Stimulated activated CD8-positive, alpha-beta memory T cell treated with anti-CD3 and anti-CD28 coated beads, Interleukin-12 subunit alpha, Interleukin-12 subunit beta, amount 100 ng/mL, for 24 hours (primary cell): ENCODE data around the gene CREB5.

Source experiments
- DNase-seq: peaks from one replicate; pipeline ENCODE4 v3.0.0-alpha.2; 2020; ENCODE audit errors: extremely low read depth

Gene CREB5

DNA sequence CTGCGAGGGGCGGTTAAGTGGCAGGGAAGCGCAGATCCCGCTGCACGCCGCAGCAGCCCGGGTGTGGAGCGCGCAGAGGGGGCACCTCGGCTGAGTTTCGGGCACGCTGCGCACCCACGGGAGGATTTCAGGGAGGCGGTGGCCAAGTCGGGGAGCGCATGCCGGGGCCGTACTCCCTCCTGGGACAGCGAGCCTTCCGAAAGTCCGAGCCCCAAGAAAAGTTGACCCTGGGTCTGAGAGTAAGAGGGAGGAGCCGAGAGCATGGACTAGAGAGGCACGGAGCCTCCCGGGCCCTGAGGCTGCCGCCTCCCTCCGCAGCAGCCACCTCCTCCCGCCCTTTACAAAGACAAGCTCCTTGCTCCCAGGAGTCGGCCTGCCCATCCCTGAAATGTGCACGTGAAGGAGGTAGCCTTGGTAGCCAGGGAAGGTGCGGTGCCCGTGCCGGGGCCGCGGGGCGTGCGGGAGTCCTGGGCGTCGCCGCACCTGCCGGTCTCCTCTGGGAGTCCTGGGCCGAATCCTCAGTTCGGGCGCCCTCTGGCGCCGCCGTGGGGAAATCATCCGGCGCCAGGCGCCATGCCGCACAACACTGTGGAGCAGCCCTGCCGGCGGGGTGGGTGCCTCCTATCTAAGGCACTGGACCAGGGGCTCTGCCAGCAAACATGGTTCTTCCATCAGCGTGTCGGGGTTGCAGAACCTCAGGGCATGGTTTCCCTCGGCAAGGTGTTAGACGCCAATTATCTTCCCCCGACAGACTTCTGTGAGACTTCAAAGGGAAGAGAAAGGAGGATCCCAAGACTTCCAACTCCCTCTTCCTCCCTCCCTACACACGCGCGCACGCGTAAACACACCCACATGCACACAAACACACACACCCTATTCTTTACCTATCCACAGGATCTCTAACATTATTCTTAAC lies 441.8 kb downstream of the CREB5 start:
- DNase-seq: peak; percentile 20

GRCh38 chr7:28854750-28855074 lies 442.4 kb downstream of the CREB5 start:
- no peak for DNase-seq

- no peak for DNase-seq
Measured at GRCh38 chr7:28855538-28856217, 443.4 kb downstream of the CREB5 start.

- no peak for DNase-seq
Measured at GRCh38 chr7:28856656-28857055, 444.3 kb downstream of the CREB5 start.

- no peak for DNase-seq
Measured at GRCh38 chr7:28858206-28858605, 445.9 kb downstream of the CREB5 start.

DNA sequence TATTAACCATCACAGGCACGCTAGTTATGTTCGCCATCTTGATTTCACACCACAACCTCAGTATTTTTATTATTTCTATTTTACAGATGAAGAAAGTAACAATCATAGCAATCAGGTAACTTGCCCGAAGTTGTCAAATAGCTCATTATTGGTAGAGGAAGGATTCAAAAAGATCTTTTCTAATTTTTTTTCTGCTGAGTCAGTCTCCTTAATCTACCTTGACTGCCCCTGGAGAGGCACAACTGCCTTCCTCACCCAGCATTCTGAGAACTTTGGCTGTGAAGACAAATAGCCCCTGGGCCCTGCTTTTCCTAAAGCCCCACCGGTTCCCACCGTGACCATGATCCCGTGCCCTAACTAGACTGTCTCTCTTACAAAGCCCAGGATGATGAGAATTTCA lies 446.6 kb downstream of the CREB5 start:
- DNase-seq: no peak

- DNase-seq: no peak
Measured at GRCh38 chr7:28861825-28862224, 449.5 kb downstream of the CREB5 start.

DNA sequence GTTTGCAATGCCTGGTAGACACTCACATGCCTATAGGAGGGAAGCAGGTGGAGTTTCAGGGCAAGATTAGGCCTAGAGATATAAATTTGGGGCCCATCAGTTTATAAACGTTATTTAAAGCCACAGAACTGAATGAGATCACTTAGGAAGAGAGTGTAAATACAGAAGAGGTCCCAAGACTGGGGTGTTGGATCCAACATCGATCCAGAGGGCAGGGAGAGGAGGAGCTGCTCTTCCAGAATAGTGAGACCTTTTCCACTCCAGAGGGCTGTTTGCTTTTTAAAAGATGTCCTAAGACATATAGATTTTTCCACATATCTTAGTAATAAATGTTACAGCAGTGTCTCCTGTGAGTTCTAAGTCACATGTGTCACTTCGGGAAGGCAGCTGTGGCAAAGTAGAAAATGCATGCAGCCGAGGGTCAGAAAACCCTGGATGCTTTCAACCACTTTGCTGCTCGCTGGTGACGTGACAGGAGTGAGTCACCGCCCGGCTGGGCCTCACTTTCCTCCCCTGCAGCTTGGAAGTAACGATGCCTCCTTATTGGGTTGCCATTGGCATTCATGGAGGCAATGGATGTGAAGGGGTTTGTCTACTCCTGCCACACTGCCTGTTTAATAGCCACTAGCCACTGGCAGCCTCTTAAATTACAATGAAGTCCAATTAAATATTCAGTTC lies 450.4 kb downstream of the CREB5 start:
- no peak for DNase-seq

GRCh38 chr7:28865601-28866144 lies 453.4 kb downstream of the CREB5 start:
- DNase-seq: no peak

GRCh38 chr7:28868712-28869111 lies 456.4 kb downstream of the CREB5 start:
- DNase-seq: no peak

DNA sequence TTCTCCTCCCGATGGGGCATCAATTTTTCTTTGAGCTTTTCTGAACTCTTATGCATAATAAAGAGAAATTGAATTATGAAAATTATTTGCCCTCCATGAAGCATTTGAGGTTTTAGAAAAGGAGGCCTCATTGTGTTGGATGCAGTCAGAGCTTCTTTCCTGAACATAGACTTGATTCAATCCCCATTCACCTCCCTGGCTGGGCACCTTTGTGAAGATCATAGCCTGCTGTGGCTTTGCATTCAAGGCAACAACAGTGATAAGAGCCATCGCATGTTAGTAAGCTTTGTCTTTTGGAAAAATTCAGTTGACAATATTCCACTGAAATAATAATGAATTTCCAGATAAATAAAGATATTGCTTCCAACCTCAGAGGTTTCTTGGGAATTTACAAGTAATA lies 458.8 kb downstream of the CREB5 start:
- no peak for DNase-seq

- DNase-seq: no peak
Measured at GRCh38 chr7:28871631-28872030, 459.3 kb downstream of the CREB5 start.

DNA sequence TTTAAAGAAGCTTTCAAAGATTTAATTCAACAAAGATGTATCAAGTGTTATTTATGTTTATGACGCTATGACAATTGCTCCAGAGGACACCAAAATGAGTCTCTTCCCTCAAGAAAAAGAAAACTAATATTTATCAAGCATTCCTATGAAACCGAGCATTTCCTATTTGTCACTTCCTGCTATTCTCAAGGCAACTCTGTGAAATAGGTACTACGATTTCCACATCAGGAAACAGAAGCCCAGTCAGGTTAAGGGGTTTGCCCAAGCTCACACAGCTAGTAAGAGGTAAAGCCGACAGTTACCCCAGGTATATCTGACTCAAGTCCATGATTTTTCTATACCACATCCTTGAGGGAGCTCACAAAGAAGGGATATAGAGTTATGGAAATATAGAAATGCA lies 459.9 kb downstream of the CREB5 start:
- no peak for DNase-seq

GRCh38 chr7:28873365-28873764 lies 461.0 kb downstream of the CREB5 start:
- DNase-seq: no peak

- no peak for DNase-seq
Measured at GRCh38 chr7:28874001-28874400, 461.7 kb downstream of the CREB5 start.
